Stimulated activated CD8-positive, alpha-beta memory T cell treated with anti-CD3 and anti-CD28 coated beads, Interleukin-4, amount 100 ng/mL, for 24 hours (primary cell): ENCODE data around the gene SOX6.
"Not testable (repeated sequence)": the region's sequence is repeated elsewhere in the genome, so short reads cannot be mapped to it uniquely, and the experiment has no call there.

Experiments used
- DNase-seq: peaks from one replicate; pipeline ENCODE4 v3.0.0-alpha.2; 2020; ENCODE audit warnings: low read depth

SOX6 gene

DNA sequence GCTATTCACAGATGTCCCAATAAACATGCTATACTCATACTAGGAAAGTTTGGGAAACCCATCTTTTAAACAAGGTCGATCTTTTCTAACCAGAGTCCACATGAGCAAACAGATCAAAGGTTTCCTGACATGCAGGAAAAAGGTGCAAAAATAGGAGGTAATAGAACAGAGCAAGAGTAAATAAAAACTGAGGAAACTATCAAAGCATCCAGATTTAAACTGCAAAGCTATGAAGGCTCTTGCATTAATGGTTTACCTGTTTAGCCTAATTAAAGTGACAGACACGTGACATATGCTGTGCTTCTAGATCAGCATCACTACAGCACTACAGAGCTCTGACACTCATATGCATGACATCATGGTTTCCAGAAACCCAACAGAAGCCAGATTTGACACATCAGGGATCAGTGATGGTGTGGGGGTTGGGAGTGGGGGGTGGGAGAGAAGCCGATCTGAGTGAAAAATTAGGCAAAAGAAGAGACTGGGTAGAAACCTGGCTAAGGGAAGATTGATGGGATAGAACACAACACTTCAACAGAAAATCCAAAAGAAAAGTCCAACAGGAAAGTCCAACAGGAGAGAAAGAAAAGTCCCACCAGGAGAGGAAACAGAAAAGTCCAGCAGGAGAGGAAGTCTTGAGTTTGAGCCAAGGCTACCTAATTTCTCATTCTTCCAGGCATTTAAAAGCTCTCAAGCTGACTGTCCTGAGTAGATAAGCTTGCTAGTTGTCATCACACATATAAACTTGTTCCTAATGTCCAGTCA is 262.3 kb downstream of the SOX6 start:
- DNase-seq: no peak

- DNase-seq: no peak
Measured at GRCh38 chr11:16091862-16092261, 264.5 kb downstream of the SOX6 start.

GRCh38 chr11:16089481-16089880 is 266.9 kb downstream of the SOX6 start:
- no peak for DNase-seq

- DNase-seq: no peak
Measured at GRCh38 chr11:16088774-16089173, 267.6 kb downstream of the SOX6 start.

GRCh38 chr11:16087886-16088285 is 268.5 kb downstream of the SOX6 start:
- DNase-seq: no peak

GRCh38 chr11:16086229-16086819 is 270.0 kb downstream of the SOX6 start:
- no peak for DNase-seq

- no peak for DNase-seq
Measured at GRCh38 chr11:16082095-16083055, 274.0 kb downstream of the SOX6 start.

GRCh38 chr11:16081382-16082094 is 274.8 kb downstream of the SOX6 start:
- DNase-seq: no peak

GRCh38 chr11:16080688-16081381 is 275.5 kb downstream of the SOX6 start:
- DNase-seq: no peak

- DNase-seq: no peak
Measured at GRCh38 chr11:16078936-16079335, 277.4 kb downstream of the SOX6 start.

- DNase-seq: no peak
Measured at GRCh38 chr11:16070573-16070972, 285.8 kb downstream of the SOX6 start.

DNA sequence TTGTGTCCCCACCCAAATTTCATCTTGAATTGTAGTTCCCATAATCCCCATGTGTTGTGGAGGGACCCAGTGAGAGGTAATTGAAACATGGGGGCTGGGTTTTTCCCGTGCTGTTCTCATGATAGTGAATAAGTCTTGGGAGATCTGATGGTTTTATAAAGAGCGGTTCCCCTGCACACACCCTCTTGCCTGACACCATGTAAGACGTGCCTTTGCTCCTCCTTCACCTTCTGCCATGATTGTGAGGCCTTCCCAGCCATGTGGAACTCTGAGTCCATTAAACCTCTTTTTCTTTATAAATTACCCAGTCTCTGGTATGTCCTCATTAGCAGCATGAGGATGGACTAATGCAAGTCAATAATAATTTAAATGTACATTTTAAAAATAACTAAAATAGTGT is 289.1 kb downstream of the SOX6 start:
- DNase-seq: not testable (repeated sequence)

DNA sequence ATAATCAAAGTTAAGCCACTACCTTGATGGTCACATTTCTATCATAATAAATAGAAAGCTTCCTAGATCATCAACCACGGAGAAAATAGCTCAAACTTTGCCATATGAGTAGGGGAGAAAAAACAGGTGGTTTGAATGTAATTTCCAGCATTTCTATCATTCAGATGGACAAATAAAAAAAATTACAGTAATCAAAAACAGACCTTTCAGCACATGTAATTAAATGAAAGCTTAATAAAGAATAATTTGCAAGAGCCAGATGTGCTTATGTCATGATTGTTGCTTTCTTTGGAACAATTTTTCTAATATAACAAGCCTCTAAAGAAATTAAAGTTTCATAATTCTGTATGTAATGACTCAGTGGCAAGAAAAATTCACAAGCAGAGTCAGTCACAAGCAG is 297.0 kb downstream of the SOX6 start:
- DNase-seq: no peak

- no peak for DNase-seq
Measured at GRCh38 chr11:16058671-16059070, 297.7 kb downstream of the SOX6 start.

DNA sequence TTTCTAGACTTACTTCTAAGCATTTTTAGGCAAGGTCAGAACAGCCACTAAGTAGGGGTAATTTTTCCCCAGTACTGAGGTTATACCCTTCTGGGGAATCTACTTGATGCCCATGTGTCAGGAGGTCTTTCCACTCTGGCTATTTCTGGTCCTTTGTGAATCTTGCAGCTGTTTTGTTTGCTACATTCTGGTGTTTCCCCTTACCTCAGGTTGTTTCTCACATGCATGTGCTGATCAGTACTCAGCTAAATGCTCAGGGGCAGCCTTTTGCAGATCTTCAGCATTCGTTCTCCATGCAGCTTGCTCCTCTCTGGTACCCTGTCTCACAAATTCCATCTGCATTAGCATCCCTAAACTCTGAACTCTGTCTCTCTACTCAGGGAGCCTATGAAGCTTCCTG is 303.6 kb downstream of the SOX6 start:
- DNase-seq: no peak

- no peak for DNase-seq
Measured at GRCh38 chr11:16049611-16050010, 306.7 kb downstream of the SOX6 start.

GRCh38 chr11:16047073-16047472 is 309.3 kb downstream of the SOX6 start:
- DNase-seq: no peak

GRCh38 chr11:16043617-16044016 is 312.7 kb downstream of the SOX6 start:
- DNase-seq: no peak

DNA sequence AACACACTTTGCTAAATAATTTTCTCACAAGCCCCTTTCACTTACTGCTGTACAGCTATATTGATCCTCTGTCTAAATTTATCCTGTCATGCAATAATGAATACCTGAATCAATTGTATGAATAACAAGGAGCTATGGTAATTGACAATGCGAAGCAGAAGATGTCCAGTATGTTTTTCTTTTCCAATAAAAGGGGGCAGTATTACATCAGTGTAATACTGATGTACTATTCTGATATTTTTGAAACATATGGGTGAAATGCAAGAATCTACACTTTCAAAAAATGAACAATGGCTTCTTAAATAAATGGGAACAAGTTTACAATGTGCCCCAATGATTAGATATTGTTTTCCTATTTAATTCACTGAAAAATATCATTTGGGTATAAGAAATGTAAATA is 315.1 kb downstream of the SOX6 start:
- no peak for DNase-seq

DNA sequence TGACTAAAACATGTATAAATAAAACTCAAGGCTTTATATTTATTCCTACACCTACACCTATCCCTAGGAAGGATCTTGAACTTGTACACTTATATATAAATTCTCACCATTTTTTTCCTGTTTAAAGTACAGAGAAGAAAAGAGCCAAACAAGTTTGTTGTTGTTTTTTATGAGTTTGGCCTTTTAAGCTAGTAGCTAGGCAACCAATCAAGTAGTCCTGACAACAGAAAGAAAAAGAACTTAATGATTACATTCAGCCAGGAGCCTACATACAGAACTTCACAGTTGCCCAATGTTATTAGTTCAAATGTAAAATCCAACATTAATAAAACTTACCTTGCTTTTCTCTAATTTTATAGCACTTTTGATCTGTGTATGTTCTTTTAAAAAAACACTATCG is 316.2 kb downstream of the SOX6 start:
- DNase-seq: no peak

DNA sequence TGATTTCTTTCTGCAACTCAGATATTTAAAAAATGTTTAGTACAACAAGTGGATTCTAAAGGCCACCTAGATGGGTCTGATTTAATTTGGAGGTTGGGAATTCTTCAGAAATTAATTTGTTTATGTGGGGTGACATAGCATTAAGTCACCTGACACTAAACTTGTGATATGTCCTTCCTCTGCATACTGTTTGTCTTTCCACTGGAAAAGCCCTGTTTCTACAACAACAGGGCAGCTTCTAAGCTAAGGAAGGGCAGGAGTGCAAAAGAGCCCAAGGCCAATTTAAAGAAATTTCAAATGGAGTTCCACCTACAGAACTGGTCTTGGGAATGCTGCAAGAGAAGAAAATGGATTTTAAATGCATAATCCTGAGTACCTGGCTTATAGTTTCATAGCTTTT is 319.2 kb downstream of the SOX6 start:
- DNase-seq: no peak

DNA sequence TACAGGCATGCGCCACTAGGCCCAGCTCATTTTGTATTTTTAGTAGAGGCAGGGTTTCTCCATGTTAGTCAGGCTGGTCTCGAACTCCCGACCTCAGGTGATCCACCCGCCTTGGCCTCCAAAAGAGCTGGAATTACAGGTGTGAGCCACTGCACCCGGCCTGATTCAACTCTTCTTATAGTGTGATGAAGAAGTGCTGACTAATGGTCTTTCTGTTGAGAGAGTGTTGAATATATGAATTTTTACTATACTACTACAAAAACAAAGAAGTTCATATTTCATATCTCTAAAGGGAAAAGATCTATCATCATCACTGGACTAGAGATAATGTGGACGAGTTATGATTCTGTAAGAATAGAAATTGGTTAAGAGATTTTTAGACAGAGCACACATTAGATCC is 320.1 kb downstream of the SOX6 start:
- no peak for DNase-seq
